Measurements from ENCODE around the gene THSD7B. TPM values are rescaled to one million over a fixed set of nuclear protein-coding genes. Genes with fewer than 3 reads are reported as not detected.

The THSD7B gene
- total and polyA plus RNA-seq, 2 experiments from 2014 or later = 0.86 to 3.8 TPM

DNA sequence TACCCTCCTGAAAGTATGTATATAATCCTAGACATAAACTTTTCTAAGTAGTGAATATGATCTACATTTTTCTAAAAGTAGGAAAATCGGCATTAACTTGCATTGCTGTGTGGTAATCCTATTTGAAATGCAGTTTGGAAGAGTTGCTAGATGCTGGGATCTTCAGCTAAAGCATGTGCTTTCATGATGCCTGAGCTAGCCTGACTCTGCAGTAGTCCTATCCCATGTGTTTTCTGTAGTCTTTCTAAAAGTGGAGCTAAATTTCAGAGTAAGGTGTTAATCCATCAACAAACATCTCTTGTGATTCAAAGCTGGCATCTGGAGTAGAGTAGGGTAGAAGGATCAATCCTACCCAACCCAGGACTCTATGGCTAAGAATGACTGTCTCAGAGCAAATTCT lies 229.4 kb downstream of the THSD7B start (continued):
- TF ChIP-seq, protein P1, sequence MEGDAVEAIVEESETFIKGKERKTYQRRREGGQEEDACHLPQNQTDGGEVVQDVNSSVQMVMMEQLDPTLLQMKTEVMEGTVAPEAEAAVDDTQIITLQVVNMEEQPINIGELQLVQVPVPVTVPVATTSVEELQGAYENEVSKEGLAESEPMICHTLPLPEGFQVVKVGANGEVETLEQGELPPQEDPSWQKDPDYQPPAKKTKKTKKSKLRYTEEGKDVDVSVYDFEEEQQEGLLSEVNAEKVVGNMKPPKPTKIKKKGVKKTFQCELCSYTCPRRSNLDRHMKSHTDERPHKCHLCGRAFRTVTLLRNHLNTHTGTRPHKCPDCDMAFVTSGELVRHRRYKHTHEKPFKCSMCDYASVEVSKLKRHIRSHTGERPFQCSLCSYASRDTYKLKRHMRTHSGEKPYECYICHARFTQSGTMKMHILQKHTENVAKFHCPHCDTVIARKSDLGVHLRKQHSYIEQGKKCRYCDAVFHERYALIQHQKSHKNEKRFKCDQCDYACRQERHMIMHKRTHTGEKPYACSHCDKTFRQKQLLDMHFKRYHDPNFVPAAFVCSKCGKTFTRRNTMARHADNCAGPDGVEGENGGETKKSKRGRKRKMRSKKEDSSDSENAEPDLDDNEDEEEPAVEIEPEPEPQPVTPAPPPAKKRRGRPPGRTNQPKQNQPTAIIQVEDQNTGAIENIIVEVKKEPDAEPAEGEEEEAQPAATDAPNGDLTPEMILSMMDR (conservative IDR thresholded peaks at IDR 0.05; ENCODE audit: low read depth in 2 of 2) = no peak
- TF ChIP-seq NANOG (IDR thresholded peaks at IDR 0.05; ENCODE audit: borderline replicate concordance) = no peak
- no peak for TF ChIP-seq ZNF331 (CRISPR knock-in tag; IDR thresholded peaks at IDR 0.05; ENCODE audit: low read depth)
- no peak for TF ChIP-seq EZH2phosphoT487 (IDR thresholded peaks at IDR 0.05; ENCODE audit: unreplicated experiment)
- no peak for TF ChIP-seq ZNF462 (CRISPR knock-in tag; IDR thresholded peaks at IDR 0.05)
- TF ChIP-seq EZH2 (IDR thresholded peaks at IDR 0.05; ENCODE audit: low read depth, unreplicated experiment) = no peak
- no peak for TF ChIP-seq ZNF114 (CRISPR knock-in tag; IDR thresholded peaks at IDR 0.05)
- no peak for TF ChIP-seq JUNB (IDR thresholded peaks at IDR 0.05; ENCODE audit: unreplicated experiment)

DNA sequence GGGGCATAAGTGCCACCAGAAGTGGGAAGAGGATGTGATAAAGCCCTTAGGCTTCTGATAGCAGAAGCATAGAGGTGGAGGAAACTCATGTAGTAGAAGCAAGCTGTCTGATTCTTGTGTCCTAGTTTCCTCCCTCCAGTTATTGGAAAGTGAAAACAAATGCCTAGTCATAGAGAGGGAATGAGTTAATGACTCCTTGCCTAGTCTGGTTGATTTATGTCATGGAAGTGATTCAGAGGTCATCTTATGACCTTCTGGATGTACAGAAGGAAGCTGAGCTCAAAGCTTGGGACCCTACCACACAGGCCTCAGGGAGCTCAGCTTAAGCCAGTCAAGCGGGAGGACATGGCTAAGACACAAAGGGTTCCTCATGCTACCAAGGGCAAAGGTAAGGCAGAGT lies 232.2 kb downstream of the THSD7B start:
- no peaks in the 10 kb centered on the region; the same call in 2 of the 3 replicates for H3K9me3 Mint-ChIP-seq
- no peaks in the 10 kb centered on the region for H3K4me1 Mint-ChIP-seq
- Histone ChIP-seq H2AFZ (no peak overlapping the region), H3K4me1 (ENCODE audit: insufficient read depth) (no peaks in the 10 kb centered on the region), H3K27me3 (ENCODE audit: insufficient read depth) (no peaks in the 10 kb centered on the region), H3F3A (replicated peaks; ENCODE audit: low read depth) (no peaks in the 10 kb centered on the region), H3K36me3 (ENCODE audit: insufficient read depth) (no peaks in the 10 kb centered on the region), H3K4me2 (no peak overlapping the region), H4K20me1 (replicated peaks; ENCODE audit: insufficient read depth) (no peaks in the 10 kb centered on the region), H3K9me2 (ENCODE audit: insufficient read depth) (no peaks in the 10 kb centered on the region), H3K4me3 (no peak overlapping the region), H3K27ac (ENCODE audit: low read depth) (no peak overlapping the region), H3K79me2 (replicated peaks; ENCODE audit: insufficient read depth) (no peaks in the 10 kb centered on the region)
- no peaks in the 10 kb centered on the region for H3K27me3 Mint-ChIP-seq (ENCODE audit: insufficient read depth, low read depth, poor library complexity)
- H3K36me3 Mint-ChIP-seq (ENCODE audit: low read depth) = no peaks in the 10 kb centered on the region
- DNase-seq (ENCODE audit: low spot score) (no peak), ATAC-seq (no peak)
- no peak overlapping the region for H3K4me3 Mint-ChIP-seq
- H3K27ac Mint-ChIP-seq = peak overlapping the region; percentile 68; the same call in 1 of the 2 replicates
- TF ChIP-seq, protein P2, sequence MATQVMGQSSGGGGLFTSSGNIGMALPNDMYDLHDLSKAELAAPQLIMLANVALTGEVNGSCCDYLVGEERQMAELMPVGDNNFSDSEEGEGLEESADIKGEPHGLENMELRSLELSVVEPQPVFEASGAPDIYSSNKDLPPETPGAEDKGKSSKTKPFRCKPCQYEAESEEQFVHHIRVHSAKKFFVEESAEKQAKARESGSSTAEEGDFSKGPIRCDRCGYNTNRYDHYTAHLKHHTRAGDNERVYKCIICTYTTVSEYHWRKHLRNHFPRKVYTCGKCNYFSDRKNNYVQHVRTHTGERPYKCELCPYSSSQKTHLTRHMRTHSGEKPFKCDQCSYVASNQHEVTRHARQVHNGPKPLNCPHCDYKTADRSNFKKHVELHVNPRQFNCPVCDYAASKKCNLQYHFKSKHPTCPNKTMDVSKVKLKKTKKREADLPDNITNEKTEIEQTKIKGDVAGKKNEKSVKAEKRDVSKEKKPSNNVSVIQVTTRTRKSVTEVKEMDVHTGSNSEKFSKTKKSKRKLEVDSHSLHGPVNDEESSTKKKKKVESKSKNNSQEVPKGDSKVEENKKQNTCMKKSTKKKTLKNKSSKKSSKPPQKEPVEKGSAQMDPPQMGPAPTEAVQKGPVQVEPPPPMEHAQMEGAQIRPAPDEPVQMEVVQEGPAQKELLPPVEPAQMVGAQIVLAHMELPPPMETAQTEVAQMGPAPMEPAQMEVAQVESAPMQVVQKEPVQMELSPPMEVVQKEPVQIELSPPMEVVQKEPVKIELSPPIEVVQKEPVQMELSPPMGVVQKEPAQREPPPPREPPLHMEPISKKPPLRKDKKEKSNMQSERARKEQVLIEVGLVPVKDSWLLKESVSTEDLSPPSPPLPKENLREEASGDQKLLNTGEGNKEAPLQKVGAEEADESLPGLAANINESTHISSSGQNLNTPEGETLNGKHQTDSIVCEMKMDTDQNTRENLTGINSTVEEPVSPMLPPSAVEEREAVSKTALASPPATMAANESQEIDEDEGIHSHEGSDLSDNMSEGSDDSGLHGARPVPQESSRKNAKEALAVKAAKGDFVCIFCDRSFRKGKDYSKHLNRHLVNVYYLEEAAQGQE (IDR thresholded peaks at IDR 0.05; ENCODE audit: unreplicated experiment) = no peak
- TF ChIP-seq ETS1 (IDR thresholded peaks at IDR 0.05) = no peak
- no peak for TF ChIP-seq EZH2phosphoT487 (IDR thresholded peaks at IDR 0.05; ENCODE audit: unreplicated experiment)
- no peak for TF ChIP-seq STAT1 (IDR thresholded peaks at IDR 0.05; ENCODE audit: unreplicated experiment)
